H1 (cell line): Measurements from ENCODE around the gene FARS2. TPM values are rescaled to one million over a fixed set of nuclear protein-coding genes. Genes with fewer than 3 reads are reported as not detected.

Experiments used
- BRCA1 ChIP-seq: IDR thresholded peaks from 2 replicates; pipeline ENCODE4 v1.6.1; 2012; ENCODE audit warnings: low read depth, low read length, improper control_type of control experiment
- CBX8 ChIP-seq: fragments of 300-800, 300-1000 bp; sonication (generic); IDR thresholded peaks from 2 replicates; pipeline ENCODE4 v1.7.1; 2016; ENCODE audit warnings: low read depth, low read length, borderline replicate concordance
- SRF ChIP-seq: IDR thresholded peaks from 2 replicates; pipeline ENCODE4 v1.6.1; 2011; ENCODE audit warnings: mild to moderate bottlenecking, low read depth, low read length, moderate library complexity
- polyA plus RNA-seq, 7 experiments: library from polyadenylated mRNA; depleted of rRNA in 3 of 7; stranded (reverse) in 5 of 7; unstranded in 2 of 7; fragments of >200 nt in 5 of 7; fragments of 200-250 nt in 2 of 7; gene quantifications; 1 replicate in 5 of 7; 2 replicates in 1 of 7; 4 replicates in 1 of 7; pipeline versions ENCODE4 v1.2.1 to v1.2.3, GENCODE V29; 2011 to 2013; ENCODE audit warnings: missing spikeins in 2 of 7, mixed read lengths in 2 of 7
- total RNA-seq: library from RNA; stranded (reverse); fragmentation: NEBNext Ultra II Directional; extraction: Animal tissue kit (Norgen Biotek cat#: 25700); gene quantifications from 2 replicates; pipeline ENCODE4 v1.2.1, GENCODE V29; 2021

FARS2 gene
- total and polyA plus RNA-seq, 2 of the 8 experiments (the other 6 are each of a cell fraction or from before 2014, with no cell fraction given): 11.7 to 14.4 TPM

GRCh38 chr6:5243069-5243468 lies 18.2 kb upstream of the FARS2 start (continued):
- no peak for TF ChIP-seq SRF
- TF ChIP-seq CBX8: no peak
- no peak for TF ChIP-seq BRCA1
